GM12865 (cell line): ENCODE results near the gene CST9.

Source experiments
- DNase-seq: peaks from one replicate; pipeline ENCODE4 v3.0.0; 2010; ENCODE audit warnings: low read depth
- H3K4me3 ChIP-seq: 2 replicates; pipeline ENCODE4 v1.5.1; 2011; ENCODE audit warnings: mild to moderate bottlenecking, low read depth, low read length, control low read depth
- CTCF ChIP-seq: IDR thresholded peaks from 2 replicates; pipeline ENCODE4 v1.5.1; 2011; ENCODE audit warnings: low read length, control low read depth, low read depth, inconsistent platforms; ENCODE audit not compliant: insufficient read depth; ENCODE audit errors: missing control alignments

Gene CST9

GRCh38 chr20:23602241-23602640 is 3.5 kb downstream of the CST9 start:
- H3K4me3 ChIP-seq = no peak overlapping the region
- no peak for TF ChIP-seq CTCF
- no peak for DNase-seq

- DNase-seq = no peak
- H3K4me3 ChIP-seq = no peak overlapping the region
- no peak for TF ChIP-seq CTCF
Measured at GRCh38 chr20:23601715-23602114, 4.0 kb downstream of the CST9 start.

- no peak overlapping the region for H3K4me3 ChIP-seq
- no peak for TF ChIP-seq CTCF
- no peak for DNase-seq
Measured at GRCh38 chr20:23598481-23598880, 7.2 kb downstream of the CST9 start.

- TF ChIP-seq CTCF = no peak
- no peak for DNase-seq
- H3K4me3 ChIP-seq = no peak overlapping the region
Measured at GRCh38 chr20:23596579-23597250, 9.0 kb downstream of the CST9 start.

GRCh38 chr20:23595941-23596340 is 9.8 kb downstream of the CST9 start:
- no peak for TF ChIP-seq CTCF
- DNase-seq = no peak
- no peak overlapping the region for H3K4me3 ChIP-seq

GRCh38 chr20:23588434-23589403 is 17.0 kb downstream of the CST9 start:
- TF ChIP-seq CTCF = no peak
- DNase-seq = no peak
- no peak overlapping the region for H3K4me3 ChIP-seq
